Gastrocnemius medialis (tissue), 4 donors: ENCODE measurements around the gene ACSS1.

ENCODE experiments used
- POLR2A ChIP-seq, 2 donors: fragments of 450-650 bp; IDR thresholded peaks; one replicate each; pipeline ENCODE4 v1.6.1; 2017; ENCODE audit warnings: antibody characterized with exemption in 2 of 2, mild to moderate bottlenecking in 2 of 2, moderate library complexity in 2 of 2
- TF ChIP-seq, protein P1 (sequence below), 5 experiments: fragments of 450-650 bp in 3 of 5; fragments of 200-600 bp in 2 of 5; sonication (generic) in 2 of 5; IDR thresholded peaks in 4 of 5; conservative IDR thresholded peaks in 1 of 5; 1 replicate in 4 of 5; 2 replicates in 1 of 5; pipeline ENCODE4 v1.5.1; 2016 to 2019; ENCODE audit warnings: antibody characterized with exemption in 5 of 5, mild to moderate bottlenecking in 3 of 5, moderate library complexity in 3 of 5

DNA sequence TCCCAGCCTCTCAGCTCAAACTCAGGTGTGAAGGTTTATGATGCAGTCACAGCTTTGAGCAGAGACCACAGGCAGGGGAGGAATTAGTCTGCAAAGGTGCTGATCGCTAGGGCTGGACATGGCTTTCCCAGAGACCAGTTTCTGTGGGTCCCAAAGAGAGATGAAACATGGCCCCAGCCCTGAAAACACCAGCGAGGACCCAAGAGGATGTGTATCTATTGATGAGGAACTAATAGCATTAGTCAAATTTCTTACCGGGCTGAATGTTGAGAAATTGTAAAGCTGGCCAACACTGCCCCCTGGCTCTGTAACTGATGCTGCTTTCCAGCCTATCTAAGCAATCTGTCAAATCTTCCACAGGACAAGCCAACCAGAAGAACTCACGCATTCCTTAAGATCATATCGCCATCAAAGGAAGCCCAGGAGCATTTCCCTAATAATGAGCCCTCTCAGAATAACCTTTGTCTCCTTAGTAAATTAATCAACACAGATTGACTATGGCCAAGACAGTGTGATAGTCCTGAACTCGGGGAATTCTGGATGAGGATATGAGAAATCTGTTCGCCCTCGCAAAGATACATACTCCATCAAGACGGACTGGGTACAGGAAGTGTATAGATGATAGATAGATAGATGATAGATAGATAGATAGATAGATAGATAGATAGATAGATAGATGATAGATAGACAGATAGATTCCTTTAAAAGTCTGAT lies 7.8 kb upstream of the ACSS1 start:
- TF ChIP-seq, protein P1, sequence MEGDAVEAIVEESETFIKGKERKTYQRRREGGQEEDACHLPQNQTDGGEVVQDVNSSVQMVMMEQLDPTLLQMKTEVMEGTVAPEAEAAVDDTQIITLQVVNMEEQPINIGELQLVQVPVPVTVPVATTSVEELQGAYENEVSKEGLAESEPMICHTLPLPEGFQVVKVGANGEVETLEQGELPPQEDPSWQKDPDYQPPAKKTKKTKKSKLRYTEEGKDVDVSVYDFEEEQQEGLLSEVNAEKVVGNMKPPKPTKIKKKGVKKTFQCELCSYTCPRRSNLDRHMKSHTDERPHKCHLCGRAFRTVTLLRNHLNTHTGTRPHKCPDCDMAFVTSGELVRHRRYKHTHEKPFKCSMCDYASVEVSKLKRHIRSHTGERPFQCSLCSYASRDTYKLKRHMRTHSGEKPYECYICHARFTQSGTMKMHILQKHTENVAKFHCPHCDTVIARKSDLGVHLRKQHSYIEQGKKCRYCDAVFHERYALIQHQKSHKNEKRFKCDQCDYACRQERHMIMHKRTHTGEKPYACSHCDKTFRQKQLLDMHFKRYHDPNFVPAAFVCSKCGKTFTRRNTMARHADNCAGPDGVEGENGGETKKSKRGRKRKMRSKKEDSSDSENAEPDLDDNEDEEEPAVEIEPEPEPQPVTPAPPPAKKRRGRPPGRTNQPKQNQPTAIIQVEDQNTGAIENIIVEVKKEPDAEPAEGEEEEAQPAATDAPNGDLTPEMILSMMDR (IDR thresholded peaks at IDR 0.05 in 4 of 5, conservative IDR thresholded peaks at IDR 0.05 in 1 of 5) = peak; percentile 83 to 91 (median 86)
- TF ChIP-seq POLR2A (IDR thresholded peaks at IDR 0.05) = no peak
